ENCODE data around the gene ZNF358.
"Not testable (repeated sequence)": the region's sequence is repeated elsewhere in the genome, so short reads cannot be mapped to it uniquely, and the experiment has no call there.

Gene ZNF358

GRCh38 chr19:7533281-7533885 lies 17.5 kb downstream of the ZNF358 start:
- no peak for DNase-seq (ENCODE audit: low read depth)

GRCh38 chr19:7533925-7534480 lies 18.1 kb downstream of the ZNF358 start:
- peak; percentile 56 for DNase-seq (ENCODE audit: low read depth)
- TF ChIP-seq CTCF (conservative IDR thresholded peaks at IDR 0.05; ENCODE audit: low read depth, low read length), result no peak
- H3K4me3 ChIP-seq (ENCODE audit: low read length), result peak overlapping the region; percentile 87

More at GRCh38 chr19:7533281-7533885, 17.5 kb downstream of the ZNF358 start:
- peak overlapping the region; percentile 87 for H3K4me3 ChIP-seq (ENCODE audit: low read length)
- TF ChIP-seq CTCF (conservative IDR thresholded peaks at IDR 0.05; ENCODE audit: low read depth, low read length), result no peak

- DNase-seq (ENCODE audit: low read depth), result peak; percentile 82
- peak overlapping the region; percentile 87 for H3K4me3 ChIP-seq (ENCODE audit: low read length)
- peak; percentile 38 for TF ChIP-seq CTCF (conservative IDR thresholded peaks at IDR 0.05; ENCODE audit: low read depth, low read length)
Observed at GRCh38 chr19:7534531-7535046, 18.7 kb downstream of the ZNF358 start.

- peak; percentile 71 for DNase-seq (ENCODE audit: low read depth)
- H3K4me3 ChIP-seq (ENCODE audit: low read length), result peak within 1 kb of the TSS; percentile 87
- no peak for TF ChIP-seq CTCF (conservative IDR thresholded peaks at IDR 0.05; ENCODE audit: low read depth, low read length)
Observed at GRCh38 chr19:7535047-7535997, 19.4 kb downstream of the ZNF358 start, which contains the start of gene PNPLA6. Gene PNPLA6, plus strand, starts transcription at chr19:7535717. Its CDS starts 72 bp downstream, at chr19:7535789.

DNA sequence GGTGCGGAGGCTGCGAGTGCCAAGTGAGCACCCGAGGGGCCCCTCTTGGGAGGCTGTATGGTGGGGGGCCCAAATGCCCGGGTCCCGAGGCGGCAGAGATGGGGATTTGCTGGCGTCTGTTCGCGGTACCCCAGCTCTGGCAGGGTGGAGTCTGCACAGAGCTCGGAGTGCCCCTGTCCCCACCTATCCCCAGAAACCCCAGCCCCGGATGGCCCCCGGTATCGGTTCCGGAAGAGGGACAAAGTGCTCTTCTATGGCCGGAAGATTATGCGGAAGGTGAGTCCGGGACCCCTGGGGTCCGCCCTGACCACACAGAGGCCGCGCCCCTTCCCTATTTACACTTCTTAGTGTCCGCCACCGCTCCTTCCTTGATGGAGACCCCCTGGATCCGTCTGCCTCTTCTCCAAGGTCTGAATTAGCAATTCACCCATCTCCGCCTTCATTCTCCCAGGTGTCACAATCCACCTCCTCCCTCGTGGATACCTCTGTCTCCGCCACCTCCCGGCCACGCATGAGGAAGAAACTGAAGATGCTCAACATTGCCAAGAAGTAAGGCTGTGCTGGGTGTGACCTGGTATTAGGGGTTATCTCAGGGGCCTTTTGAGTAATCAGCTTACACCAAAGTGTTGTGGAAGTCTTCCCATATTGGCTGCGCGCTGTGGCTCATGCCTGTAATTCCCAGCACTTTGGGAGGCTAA lies 20.2 kb downstream of the ZNF358 start:
- TF ChIP-seq CTCF (conservative IDR thresholded peaks at IDR 0.05; ENCODE audit: low read depth, low read length), result no peak
- no peak for DNase-seq (ENCODE audit: low read depth)
- peak overlapping the region; percentile 87 for H3K4me3 ChIP-seq (ENCODE audit: low read length)

GRCh38 chr19:7538990-7539389 lies 23.1 kb downstream of the ZNF358 start:
- not testable (repeated sequence) for DNase-seq (ENCODE audit: low read depth); H3K4me3 ChIP-seq (ENCODE audit: low read length)

Data from retinal pigment epithelial cell (primary cell).